HepG2 (cell line): ENCODE results near the gene CDK5RAP2. TPM values are rescaled to one million over a fixed set of nuclear protein-coding genes. Genes with fewer than 3 reads are reported as not detected.

ENCODE experiments used
- ATAC-seq: fragments of 200-7000 bp; cut with Tn5 transposase; 3 replicates; pipeline ENCODE4 v1.9.1; 2020; ENCODE audit warnings: mild to moderate bottlenecking, moderate library complexity
- BruUV-seq: library from RNA; stranded (reverse); fragments of 400-500 nt; replicated peaks from 2 replicates; lab custom pipeline; 2021; lab: Mats Ljungman, UMichigan
- CTCF ChIA-PET: fragments of 300-600 bp; formaldehyde crosslinking; extraction: SDS; loops from one replicate; lab custom pipeline; 2021; ENCODE audit warnings: low total read pairs, inconsistent platforms, low intra/inter-chr PET ratio; lab: Yijun Ruan, JAX
- POLR2A ChIA-PET: fragments of 350-600 bp; sonication (Branson Sonifier 250); formaldehyde crosslinking; loops from one replicate; lab custom pipeline; 2020; ENCODE audit warnings: antibody characterized with exemption, inconsistent platforms; lab: Yijun Ruan, JAX
- DNase-seq: peaks from one replicate; pipeline ENCODE4 v3.0.0-alpha.2; 2015; ENCODE audit warnings: low spot score
- FAIRE-seq: peaks from 3 replicates; lab custom pipeline; 2011; peaks lifted over from hg19 to GRCh38; lab: Jason Lieb, UNC
- H2AFZ ChIP-seq: one replicate; pipeline ENCODE4 v1.6.1; 2011; ENCODE audit warnings: low read length, inconsistent platforms
- H3K27ac ChIP-seq: fragments of 300-600 bp; 3 replicates; pipeline ENCODE4 v1.8.0; 2011; ENCODE audit warnings: mixed run types, mild to moderate bottlenecking, mixed read lengths, low read length, inconsistent platforms; ENCODE audit not compliant: insufficient read depth; ENCODE audit errors: extremely low read length
- H3K27me3 ChIP-seq, 2 experiments: fragments of 200-600 bp in 1 of 2; 2 replicates in 1 of 2; 3 replicates in 1 of 2; pipeline versions ENCODE4 v1.6.0 to v1.8.0; 2011; ENCODE audit warnings: low read length in 2 of 2, mild to moderate bottlenecking in 2 of 2, moderate library complexity in 2 of 2, inconsistent platforms in 1 of 2; ENCODE audit not compliant: insufficient read depth in 2 of 2, control insufficient read depth in 1 of 2
- H3K36me3 ChIP-seq, 2 experiments: fragments of 200-600 bp in 1 of 2; replicated peaks in 1 of 2; 2 replicates in 1 of 2; 3 replicates in 1 of 2; pipeline versions ENCODE4 v1.5.1 to v1.8.0; 2011; ENCODE audit warnings: low read length in 2 of 2, inconsistent platforms in 1 of 2; ENCODE audit not compliant: insufficient read depth in 2 of 2, control insufficient read depth in 1 of 2
- H3K4me1 ChIP-seq: 2 replicates; pipeline ENCODE4 v1.5.1; 2012; ENCODE audit warnings: low read length, inconsistent platforms; ENCODE audit not compliant: insufficient read depth
- H3K4me2 ChIP-seq: 2 replicates; pipeline ENCODE4 v1.6.0; 2011; ENCODE audit warnings: low read depth, low read length, inconsistent platforms
- H3K4me3 ChIP-seq, 3 experiments: fragments of 200-600 bp in 1 of 3; sonication (generic), shearing (Covaris generic) in 1 of 3; replicated peaks in 1 of 3; 2 replicates each; pipeline ENCODE4 v1.5.1; 2011 to 2016; ENCODE audit warnings: low read length in 3 of 3, inconsistent platforms in 2 of 3, low read depth in 2 of 3, mild to moderate bottlenecking in 2 of 3, control low read depth in 1 of 3, mixed read lengths in 1 of 3; ENCODE audit not compliant: insufficient read depth in 1 of 3
- H3K79me2 ChIP-seq: one replicate; pipeline ENCODE4 v1.6.1; 2011; ENCODE audit warnings: low read length, inconsistent platforms; ENCODE audit not compliant: insufficient read depth
- H3K9ac ChIP-seq: 2 replicates; pipeline ENCODE4 v1.6.0; 2011; ENCODE audit warnings: mild to moderate bottlenecking, low read depth, low read length, inconsistent platforms; ENCODE audit not compliant: insufficient read depth
- H3K9me3 ChIP-seq: 2 replicates; pipeline ENCODE4 v1.5.1; 2012; ENCODE audit warnings: mild to moderate bottlenecking, low read length
- H4K20me1 ChIP-seq: 2 replicates; pipeline ENCODE4 v1.6.0; 2011; ENCODE audit warnings: inconsistent platforms, mild to moderate bottlenecking, low read length, moderate library complexity; ENCODE audit not compliant: insufficient read depth
- CREM ChIP-seq, 2 experiments: sonication (generic) in 1 of 2; formaldehyde crosslinking in 1 of 2; IDR thresholded peaks; 2 replicates each; pipeline versions ENCODE4 v1.4.0 to v1.6.1; 2016 to 2020; ENCODE audit warnings: antibody characterized with exemption in 1 of 2, mild to moderate bottlenecking in 1 of 2, missing genetic modification reagents in 1 of 2
- E2F1 ChIP-seq: sonication (generic); formaldehyde crosslinking; IDR thresholded peaks from 2 replicates; pipeline ENCODE4 v1.5.0; 2020; ENCODE audit warnings: missing genetic modification reagents
- KAT8 ChIP-seq: IDR thresholded peaks from 2 replicates; pipeline ENCODE4 v1.6.1; 2016; ENCODE audit warnings: missing genetic modification reagents, missing compliant biosample characterization
- NRL ChIP-seq: sonication (generic); formaldehyde crosslinking; IDR thresholded peaks from 2 replicates; pipeline ENCODE4 v1.5.0; 2020; ENCODE audit warnings: missing genetic modification reagents, mild to moderate bottlenecking, moderate library complexity, borderline replicate concordance
- YY1 ChIP-seq: IDR thresholded peaks from 2 replicates; pipeline ENCODE4 v1.6.1; 2011; ENCODE audit warnings: low read length, low read depth, moderate library complexity, mild to moderate bottlenecking; ENCODE audit not compliant: insufficient read depth, insufficient replicate concordance
- ZGPAT ChIP-seq: IDR thresholded peaks from 2 replicates; pipeline ENCODE4 v1.6.1; 2016; ENCODE audit warnings: mild to moderate bottlenecking
- ZNF136 ChIP-seq: sonication (generic); formaldehyde crosslinking; IDR thresholded peaks from 2 replicates; pipeline ENCODE4 v1.8.1; 2022; ENCODE audit warnings: low read depth, mild to moderate bottlenecking, moderate library complexity, missing genetic modification reagents
- ZNF260 ChIP-seq: sonication (generic); formaldehyde crosslinking; IDR thresholded peaks from 2 replicates; pipeline ENCODE4 v1.4.0; 2020; ENCODE audit warnings: missing genetic modification reagents, low read depth, mild to moderate bottlenecking, borderline replicate concordance
- ZNF672 ChIP-seq: sonication (generic); formaldehyde crosslinking; IDR thresholded peaks from 2 replicates; pipeline ENCODE4 v1.8.1; 2022; ENCODE audit warnings: missing genetic modification reagents
- WGBS: methylation state at CpG from one replicate; pipeline ENCODE4 v1.1.6; 2017; ENCODE audit warnings: low lambda C conversion rate; 5-methylcytosine and 5-hydroxymethylcytosine counted together
- in situ Hi-C: cut with HindIII; loops from 2 replicates; pipeline ENCODE4 v1.10.0; 2017; ENCODE audit warnings: low pct_unique_long_range_greater_than_20kb; ENCODE audit not compliant: extremely low pct_ligation_motif_present
- intact Hi-C: fragments of 100-400 bp; cut with micrococcal nuclease; formaldehyde crosslinking; loops from one replicate; pipeline ENCODE4 v1.10.0; 2022; ENCODE audit not compliant: unreplicated experiment
- polyA plus RNA-seq, 8 experiments: library from polyadenylated mRNA; depleted of rRNA in 3 of 8; stranded (reverse) in 7 of 8; unstranded in 1 of 8; fragments of >200 nt; fragmentation: Illumina TruSeq in 4 of 8; extraction: Trizol in 4 of 8; gene quantifications; 2 replicates each; pipeline versions ENCODE4 v1.2.1 to v1.2.3, GENCODE V29; 2011 to 2016; ENCODE audit warnings: low read depth in 4 of 8, missing spikeins in 1 of 8, mixed read lengths in 1 of 8; ENCODE audit not compliant: insufficient read depth in 1 of 8
- total RNA-seq, 5 experiments: library from RNA; depleted of rRNA; stranded (reverse); fragments of >200 nt; fragmentation: Illumina TruSeq; extraction: Trizol; gene quantifications; 2 replicates each; pipeline ENCODE4 v1.2.3, GENCODE V29; 2016; ENCODE audit warnings: low read depth in 1 of 5

The CDK5RAP2 gene
- total and polyA plus RNA-seq, 2 of the 13 experiments (the other 11 are each of a cell fraction or from before 2014, with no cell fraction given) = 31.8 to 42.2 TPM

GRCh38 chr9:120440791-120441190 lies 139.2 kb downstream of the CDK5RAP2 start (continued):
- TF ChIP-seq ZGPAT (CRISPR knock-in tag) = no peak
- no peak for TF ChIP-seq KAT8 (CRISPR knock-in tag)

- no peak for ATAC-seq
- Histone ChIP-seq H3K36me3 (peaks cover 36 to 91% of the 10 kb centered on the region in 2 experiments), H3K9ac (no peak overlapping the region), H3K4me2 (no peak overlapping the region), H3K79me2 (no peaks in the 10 kb centered on the region), H4K20me1 (no peaks in the 10 kb centered on the region), H3K27ac (no peak overlapping the region), H3K4me1 (no peaks in the 10 kb centered on the region), H2AFZ (no peak overlapping the region), H3K27me3 (no peaks in the 10 kb centered on the region), H3K4me3 (no peak overlapping the region), H3K9me3 (no peaks in the 10 kb centered on the region)
- ChIA-PET POLR2A (no interaction called here), CTCF (interaction anchor here (0.8 kb wide), 1 partner anchor 73 kb away, joined by 3 read pairs; no protein-coding TSS in a partner anchor)
- no peak for FAIRE-seq
- intact Hi-C loops = loop anchor here (2.0 kb wide), 1 partner anchor 73 kb away; no protein-coding TSS in a partner anchor
- no TSS peak for BruUV-seq
- in situ Hi-C loops = no loop called here
- no peak for TF ChIP-seq ZNF260 (CRISPR knock-in tag)
- no peak for TF ChIP-seq ZNF672 (CRISPR knock-in tag)
- TF ChIP-seq ZNF136 = no peak
- no peak for TF ChIP-seq E2F1 (CRISPR knock-in tag)
- TF ChIP-seq YY1 = no peak
- no peak for TF ChIP-seq NRL (CRISPR knock-in tag)
- no peak for TF ChIP-seq CREM (IDR thresholded peaks at IDR 0.05)
- TF ChIP-seq CREM (CRISPR knock-in tag; IDR thresholded peaks at IDR 0.05) = no peak
- 100% methylated on average over 1 of the region's 1 CpG for WGBS
- DNase-seq = no peak
Measured at GRCh38 chr9:120439926-120440325, 140.0 kb downstream of the CDK5RAP2 start.
